GM18858 (cell line): ENCODE measurements around the gene RNPEPL1.
"Not testable (repeated sequence)": the region's sequence is repeated elsewhere in the genome, so short reads cannot be mapped to it uniquely, and the experiment has no call there.

ENCODE experiments used
- ATAC-seq: cut with Tn5 transposase; IDR thresholded peaks from one replicate; pipeline ENCODE4 v1.9.1; 2021; ENCODE audit not compliant: unreplicated experiment

The RNPEPL1 gene

DNA sequence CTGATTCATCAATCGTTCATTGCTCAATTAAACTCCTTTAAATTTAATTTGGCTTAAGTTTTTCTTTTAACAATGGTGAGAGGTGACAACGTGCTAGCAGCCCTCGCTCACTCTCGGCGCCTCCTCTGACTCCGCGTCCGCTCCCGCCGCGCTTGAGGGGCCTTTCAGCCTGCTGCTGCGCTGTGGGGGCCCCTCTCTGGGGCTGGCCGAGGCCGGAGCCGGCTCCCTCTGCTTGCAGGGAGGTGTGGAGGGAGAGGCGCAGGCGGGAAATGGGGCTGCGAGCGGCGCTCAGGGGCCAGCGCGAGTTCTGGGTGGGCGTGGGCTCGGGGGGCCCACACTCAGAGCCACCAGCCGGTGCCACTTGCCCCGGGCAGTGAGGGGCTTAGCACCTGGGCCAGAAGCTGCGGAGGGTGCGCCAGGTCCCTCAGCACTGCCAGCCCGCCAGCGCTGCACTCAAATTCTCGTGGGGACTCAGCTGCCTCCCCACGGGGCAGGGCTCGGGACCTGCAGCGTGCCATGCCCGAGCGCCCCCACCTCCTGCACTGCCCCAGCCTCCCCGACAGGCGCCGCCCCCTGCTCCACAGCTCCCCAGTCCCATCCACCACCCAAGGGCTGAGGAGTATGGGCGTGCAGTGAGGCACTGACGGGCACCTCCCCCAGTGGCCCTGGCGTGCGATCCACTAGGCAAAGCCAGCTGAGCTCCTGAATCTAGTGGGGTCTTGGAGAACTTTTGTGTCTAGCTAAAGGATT lies 30.1 kb upstream of the RNPEPL1 start:
- ATAC-seq, result no peak

DNA sequence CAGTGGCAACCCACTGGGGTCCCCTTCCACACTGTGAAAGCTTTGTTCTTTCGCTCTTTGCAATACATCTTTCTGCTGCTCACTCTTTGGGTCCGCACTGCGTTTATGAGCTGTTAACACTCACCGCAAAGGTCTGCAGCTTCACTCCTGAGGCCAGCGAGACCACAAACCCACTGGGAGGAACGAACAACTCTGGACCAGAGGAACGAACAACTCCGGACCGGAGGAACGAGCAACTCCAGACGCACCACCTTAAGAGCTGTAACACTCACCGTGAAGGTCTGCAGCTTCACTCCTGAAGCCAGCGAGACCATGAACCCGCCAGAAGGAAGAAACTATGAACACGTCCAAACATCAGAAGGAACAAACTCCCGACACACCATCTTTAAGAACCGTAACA lies 29.2 kb upstream of the RNPEPL1 start:
- not testable (repeated sequence) for ATAC-seq

DNA sequence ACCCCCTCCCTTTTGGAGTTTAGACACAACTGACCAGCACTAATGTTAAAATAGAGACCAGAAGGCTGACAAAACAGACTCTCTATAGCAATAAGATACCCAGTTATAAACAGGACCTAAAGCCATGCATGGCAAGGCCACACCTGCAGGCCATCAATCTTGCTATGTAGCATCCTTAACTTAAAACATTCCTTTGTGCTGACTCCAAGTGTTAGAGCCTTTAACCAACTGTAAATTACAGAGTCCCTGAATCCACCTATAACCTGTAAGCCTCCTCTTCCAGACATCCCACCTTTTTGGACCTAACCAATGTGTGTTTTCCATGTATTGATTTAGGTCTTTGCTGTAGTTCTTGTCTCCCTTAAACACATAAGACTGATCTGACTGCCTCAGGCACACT lies 28.4 kb upstream of the RNPEPL1 start:
- ATAC-seq, result no peak

DNA sequence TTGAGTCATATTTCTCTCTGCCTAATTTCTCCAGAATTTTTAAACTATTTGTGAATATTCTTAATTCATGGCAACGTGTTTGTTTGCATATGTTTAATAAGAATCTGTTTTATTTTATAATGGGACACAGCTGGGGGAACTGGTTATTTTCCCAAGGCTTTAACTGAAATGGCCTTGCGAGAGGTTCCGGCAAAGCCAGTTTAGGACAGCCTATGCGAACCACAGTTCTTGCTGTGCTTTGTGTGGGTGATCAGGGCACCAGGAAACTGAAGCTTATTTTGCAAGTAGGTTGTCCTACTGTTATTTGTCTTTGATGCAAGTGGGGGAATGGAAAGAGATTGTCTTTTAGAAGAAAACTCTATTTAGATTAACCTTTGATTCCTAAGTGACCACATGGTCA lies 17.0 kb upstream of the RNPEPL1 start:
- no peak for ATAC-seq

DNA sequence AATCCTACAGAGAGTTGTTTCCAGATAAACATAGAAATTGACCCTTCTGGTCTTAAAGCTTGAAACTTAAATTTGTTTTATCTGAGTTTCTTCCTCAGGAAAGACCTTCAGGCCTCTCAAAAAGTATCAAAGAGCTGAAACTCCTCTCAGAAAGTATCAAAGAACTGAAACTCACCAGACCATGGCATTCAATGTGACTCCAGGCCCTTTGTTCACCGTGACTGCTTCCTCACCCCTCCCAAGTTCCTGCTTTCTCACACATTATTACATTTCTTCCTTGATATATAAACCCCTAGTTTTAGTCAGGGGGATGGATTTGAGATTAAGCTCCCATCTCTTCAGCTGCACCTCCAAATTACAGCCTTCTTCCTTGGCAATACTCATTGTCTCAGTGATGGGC lies 16.5 kb upstream of the RNPEPL1 start:
- ATAC-seq, result no peak

DNA sequence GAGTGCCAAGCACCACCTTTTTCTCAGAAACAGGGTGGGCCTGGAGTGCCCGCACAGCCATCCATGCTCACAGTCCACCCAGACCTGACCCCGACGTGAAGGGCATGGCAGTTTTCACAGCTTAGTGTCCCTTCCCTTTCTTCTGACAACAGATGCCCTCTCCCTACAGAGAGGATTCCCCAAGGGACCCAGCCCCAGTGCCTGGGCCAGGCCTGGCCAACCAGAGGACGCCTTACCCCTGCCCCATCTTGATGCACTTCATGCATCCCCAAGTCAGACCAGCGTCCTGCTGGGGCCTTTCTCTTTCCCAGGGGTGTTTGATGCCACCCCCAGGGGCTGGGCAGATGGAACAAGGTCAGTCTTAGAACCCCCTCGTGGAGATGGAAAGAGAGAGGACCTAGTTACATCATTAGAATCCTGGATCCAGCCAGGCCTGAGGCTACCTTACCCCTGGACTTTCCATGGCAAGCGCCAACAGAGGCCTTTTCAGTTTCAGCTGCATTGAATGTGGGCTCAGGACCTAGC lies 14.3 kb upstream of the RNPEPL1 start:
- ATAC-seq, result no peak

DNA sequence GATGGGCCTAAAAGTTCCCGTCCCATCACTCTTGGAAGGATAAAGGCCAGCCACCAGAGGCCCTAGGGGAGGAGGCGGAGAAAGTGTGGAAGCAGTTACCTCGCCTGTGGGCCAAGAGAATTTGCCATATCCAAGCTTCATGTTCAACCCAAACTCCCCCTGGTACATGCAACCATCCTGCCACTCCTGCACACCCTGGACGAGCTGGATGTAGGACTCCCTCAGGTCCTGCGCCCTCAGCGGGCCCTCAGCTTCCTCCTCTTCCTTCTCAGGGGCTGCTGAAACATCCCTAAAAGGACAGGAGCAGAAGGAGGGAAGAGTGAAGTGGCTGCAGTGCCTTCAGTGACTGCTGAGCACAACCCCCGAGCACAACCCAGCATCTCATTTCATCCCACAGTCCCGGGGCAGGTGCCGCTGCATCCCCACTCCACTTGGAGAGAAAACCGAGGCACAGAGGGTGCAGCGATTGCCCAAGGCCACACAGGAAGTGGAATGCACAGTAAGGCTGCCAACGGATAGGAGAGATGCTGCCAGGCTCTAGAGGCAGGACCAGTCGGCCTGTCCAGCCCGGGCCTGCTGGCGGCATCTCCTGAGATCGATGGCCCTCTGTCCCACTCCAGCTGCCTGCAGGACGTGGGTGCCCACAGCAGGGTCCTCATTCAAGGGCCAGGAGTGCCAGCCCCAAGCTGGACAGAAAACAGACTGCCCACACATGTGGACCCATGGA lies 13.4 kb upstream of the RNPEPL1 start:
- no peak for ATAC-seq

DNA sequence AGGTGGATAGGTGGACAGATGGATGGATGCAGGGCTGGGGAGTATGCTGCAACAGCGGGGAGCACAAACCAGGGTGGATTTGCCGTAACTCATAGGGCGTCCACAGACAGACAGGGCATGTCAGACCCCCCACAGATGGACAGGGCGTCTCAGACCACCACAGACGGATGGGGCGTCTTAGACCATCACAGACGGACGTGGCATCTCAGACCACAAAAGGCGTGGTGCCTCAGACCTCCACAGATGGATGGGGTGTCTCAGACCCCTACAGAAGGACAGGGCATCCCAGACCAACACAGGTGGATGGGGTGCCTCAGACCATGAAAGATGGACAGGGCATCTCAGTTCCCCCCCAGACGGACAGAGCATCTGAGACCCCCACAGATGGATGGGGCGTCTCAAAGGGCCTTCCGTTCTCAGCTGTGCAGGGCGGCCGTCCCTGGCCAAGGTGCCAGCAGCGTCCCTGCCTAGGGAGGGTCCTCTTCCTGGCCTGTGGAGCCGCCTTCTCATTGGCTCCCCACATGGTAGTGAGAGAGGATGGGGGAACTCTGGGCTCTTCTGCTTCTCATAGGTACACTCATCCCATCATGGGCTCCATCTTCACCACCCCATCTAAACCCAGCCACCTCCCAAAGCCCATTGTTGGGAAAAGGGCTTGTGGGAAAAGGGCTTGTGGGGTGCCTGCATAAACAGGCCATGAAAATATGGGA lies 12.6 kb upstream of the RNPEPL1 start:
- ATAC-seq, result no peak

DNA sequence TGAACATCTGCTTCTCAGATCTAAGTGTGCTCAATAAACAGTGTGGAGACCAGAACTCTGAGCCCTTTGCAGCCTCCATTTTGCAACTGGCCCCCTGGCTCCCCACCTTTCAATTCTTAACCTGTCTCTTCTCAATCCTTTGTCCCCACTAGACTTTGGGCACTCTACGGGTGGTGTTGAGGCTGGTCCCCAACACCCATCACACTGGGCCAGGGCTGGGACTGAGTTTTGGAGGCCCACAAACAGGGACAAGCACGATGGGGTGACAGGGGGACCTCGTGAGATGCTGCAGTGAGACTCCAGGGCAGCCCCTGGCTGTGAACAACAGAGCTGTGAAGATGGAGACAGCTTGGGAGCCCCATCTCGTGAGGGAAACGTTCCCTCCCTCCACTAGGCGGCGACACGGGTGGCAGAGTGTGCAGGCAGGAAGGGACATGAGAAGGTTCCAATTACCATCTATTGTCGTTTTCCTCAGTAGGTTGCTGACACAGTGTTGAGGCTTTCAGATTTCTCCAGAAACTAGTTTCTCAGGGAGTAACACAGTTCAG lies 11.7 kb upstream of the RNPEPL1 start:
- ATAC-seq, result no peak

DNA sequence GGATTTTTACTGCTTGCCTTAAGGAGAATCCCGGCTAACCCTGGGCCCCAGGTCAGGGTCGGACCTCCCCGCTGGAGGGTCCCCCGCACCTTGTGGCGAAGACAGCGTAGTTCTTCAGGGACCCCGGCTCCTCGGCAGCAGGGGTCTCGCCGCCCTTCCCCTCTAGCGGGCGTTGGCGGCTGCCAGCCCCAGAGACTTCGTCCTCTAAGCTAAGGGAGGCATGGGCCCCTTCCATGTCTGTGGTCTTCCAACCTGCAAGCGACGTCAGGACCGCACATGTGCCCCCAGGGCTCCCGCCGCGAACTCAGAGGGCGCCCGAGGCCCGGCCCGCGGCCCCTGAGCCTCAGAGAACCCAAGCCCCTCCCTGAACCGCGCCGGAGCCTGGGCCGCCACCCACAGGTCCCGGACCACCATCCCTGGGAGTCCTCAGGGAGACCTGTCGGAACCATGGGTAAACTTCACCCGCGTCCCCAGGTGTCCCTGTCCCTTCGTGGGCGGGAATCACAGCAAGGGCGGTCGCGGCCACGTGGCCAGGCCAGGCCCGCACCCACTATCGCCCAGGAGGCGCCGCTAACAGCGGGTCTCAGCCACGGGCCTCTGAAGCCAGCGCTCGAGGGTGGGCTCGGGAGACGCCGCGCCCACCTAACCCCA lies 11.1 kb upstream of the RNPEPL1 start:
- no peak for ATAC-seq

DNA sequence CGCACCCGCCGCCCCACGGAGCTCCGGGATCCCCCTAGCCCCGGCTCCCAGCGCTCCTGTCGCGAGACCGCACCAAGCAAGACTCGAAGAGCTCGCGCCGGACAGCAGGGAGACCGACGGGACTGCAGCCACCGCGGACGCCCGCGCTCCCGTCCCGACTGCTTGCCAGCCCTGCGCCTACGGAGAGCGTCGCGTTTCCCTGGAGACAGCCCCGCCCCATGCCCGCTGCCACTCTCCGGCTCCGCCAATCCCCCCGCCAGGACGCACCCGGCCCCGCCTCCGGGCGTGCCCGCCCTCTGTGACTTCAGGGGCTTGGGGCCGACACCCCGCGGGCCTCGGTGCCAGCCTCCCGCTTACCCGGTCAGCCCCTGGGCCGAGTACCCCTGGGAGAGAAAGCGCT lies 10.5 kb upstream of the RNPEPL1 start, which contains the start of gene ANKMY1:
TSS of gene ANKMY1 (minus strand) at position 181 of the 400 bp plus-strand sequence. CDS start 653 bp downstream, outside the sequence.
- ATAC-seq, result no peak

DNA sequence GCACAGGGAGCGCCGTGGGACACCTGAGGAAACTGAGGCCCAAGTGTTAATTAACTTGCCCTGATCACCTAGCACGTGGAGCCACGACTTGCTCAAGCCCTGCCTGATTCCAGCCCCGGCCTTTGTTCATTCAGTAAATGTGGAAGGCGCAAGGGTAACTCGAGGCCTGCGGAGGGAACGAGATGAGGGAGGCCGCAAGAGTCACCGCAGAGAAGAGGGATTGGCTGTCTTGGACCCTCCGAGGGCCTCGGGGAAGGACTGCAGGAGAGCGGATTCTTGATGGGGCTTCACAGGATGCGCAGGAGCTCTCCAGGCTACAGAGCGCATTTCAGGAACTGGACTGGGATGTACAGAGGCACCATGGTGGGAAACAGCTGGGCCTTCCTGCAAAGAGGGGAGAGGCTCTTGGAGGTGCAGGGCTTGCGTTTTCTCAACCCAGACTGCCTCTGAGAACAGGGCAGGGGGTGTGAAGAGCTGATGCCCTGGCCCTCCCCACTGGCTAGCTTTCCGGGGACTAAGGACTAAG lies 10.0 kb upstream of the RNPEPL1 start:
- ATAC-seq, result no peak

DNA sequence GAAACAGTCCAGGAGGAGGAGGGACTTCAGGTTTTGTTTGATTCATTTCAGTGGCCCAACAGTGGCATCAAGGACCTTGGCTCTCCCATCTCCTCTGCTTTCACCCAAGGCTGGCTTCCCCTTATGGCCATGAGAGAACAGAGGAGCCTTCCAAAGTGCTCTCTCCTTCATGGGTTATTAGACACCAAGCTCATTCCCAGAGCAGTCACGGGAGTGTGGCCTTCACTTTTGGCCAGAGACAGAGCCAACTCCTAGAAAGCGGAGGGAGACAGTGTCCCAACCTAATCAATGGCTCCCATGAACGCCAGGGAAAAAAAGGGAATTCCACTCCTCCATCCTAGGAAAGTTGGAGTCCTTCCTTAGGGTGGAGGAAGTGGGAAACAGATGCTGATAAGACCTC lies 9.0 kb upstream of the RNPEPL1 start:
- no peak for ATAC-seq

DNA sequence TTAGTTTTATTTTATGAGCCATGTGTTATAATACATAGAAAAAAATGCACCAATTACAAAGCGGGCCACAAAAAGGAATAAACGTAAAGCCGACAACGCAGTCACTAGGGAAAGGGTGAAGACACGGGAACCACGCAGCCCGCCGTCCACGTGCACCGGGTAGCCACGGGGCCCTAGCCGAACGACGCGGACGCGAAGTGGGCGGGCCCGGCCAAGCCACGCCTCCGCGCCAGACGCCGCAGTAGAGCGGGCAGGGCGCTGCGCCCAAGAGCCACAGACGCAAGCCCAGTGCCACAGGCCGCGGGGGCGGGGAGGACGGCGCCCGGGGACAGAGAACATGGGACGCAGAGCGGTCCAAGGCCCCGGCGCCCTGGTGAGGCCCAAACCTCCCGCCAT lies 8.2 kb upstream of the RNPEPL1 start, which contains the start of gene DUSP28:
TSS of gene DUSP28 (plus strand) at position 274 of the 396 bp plus-strand sequence. CDS start 328 bp downstream, outside the sequence.
- ATAC-seq, result peak; percentile 30

DNA sequence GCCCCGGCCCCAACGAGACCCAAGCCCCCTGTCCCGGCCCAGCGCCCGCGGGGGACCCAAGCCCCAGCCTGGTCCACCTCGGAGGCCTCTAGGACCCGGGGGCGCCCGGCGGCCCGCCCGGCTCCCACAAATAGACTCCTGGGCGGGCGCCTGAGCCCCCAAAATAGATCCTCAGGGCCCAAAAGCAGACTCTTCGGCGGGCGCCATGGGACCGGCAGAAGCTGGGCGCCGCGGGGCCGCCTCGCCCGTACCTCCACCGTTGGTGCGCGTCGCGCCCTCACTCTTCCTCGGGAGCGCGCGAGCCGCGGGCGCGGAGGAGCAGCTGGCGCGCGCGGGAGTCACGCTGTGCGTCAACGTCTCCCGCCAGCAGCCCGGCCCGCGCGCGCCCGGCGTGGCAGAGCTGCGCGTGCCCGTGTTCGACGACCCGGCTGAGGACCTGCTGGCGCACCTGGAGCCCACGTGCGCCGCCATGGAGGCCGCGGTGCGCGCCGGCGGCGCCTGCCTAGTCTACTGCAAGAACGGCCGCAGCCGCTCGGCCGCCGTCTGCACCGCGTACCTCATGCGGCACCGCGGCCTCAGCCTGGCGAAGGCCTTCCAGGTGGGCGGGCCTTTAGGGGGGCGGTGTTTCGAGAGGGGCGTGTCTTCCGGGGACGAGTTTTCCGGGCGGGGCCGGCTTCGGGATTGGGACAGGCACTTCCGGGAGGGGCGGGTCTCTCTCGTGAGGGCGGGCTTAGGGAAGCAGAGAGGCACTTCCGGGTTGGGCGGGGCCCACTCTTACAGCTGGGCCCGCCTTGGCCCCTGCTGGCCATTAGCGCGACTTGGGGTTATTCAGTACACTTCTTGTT lies 7.6 kb upstream of the RNPEPL1 start:
- peak; percentile 37 for ATAC-seq

DNA sequence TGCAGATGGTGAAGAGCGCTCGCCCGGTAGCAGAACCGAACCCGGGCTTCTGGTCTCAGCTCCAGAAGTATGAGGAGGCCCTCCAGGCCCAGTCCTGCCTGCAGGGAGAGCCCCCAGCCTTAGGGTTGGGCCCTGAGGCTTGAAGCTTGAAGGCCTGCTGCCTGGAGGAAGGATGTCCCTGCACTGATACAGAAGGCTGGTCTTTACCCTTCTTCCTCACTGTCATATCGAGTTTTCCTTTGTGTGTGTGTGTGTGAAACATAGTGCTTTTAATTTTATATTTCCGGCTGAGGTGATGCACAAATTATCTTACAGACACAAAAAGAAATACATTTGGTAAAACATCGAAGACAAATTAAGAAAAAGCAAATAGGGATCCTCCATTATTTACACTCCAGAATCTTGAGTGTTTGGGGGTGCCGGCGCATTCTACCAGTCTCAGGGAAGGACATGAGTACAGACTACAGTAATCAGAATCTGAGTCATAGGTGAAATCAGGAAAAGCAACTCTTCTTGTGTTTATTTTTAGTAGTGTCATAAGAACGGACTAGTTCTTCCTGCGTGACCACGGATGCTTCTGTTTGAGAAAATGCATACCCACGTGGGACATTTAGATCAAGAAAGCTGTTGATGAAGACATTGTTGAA lies 6.8 kb upstream of the RNPEPL1 start:
- peak; percentile 5 for ATAC-seq

DNA sequence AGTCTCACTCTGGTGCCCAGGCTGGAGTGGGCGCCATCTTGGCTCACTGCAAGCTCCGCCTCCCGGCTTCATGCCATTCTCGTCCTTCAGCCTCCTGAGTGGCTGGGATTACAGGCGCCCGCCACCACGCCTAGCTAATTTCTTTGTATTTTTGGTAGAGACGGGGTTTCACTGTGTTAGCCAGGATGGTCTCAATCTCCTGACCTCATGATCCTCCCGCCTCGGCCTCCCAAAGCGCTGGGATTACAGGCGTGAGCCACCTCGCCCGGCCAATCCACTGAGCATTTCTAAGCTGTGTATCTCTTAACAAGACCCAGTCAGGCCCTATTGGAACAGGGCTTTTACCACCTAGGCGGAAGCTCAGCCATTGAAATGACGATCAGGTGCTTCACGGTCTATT lies 5.1 kb upstream of the RNPEPL1 start:
- ATAC-seq, result not testable (repeated sequence)

DNA sequence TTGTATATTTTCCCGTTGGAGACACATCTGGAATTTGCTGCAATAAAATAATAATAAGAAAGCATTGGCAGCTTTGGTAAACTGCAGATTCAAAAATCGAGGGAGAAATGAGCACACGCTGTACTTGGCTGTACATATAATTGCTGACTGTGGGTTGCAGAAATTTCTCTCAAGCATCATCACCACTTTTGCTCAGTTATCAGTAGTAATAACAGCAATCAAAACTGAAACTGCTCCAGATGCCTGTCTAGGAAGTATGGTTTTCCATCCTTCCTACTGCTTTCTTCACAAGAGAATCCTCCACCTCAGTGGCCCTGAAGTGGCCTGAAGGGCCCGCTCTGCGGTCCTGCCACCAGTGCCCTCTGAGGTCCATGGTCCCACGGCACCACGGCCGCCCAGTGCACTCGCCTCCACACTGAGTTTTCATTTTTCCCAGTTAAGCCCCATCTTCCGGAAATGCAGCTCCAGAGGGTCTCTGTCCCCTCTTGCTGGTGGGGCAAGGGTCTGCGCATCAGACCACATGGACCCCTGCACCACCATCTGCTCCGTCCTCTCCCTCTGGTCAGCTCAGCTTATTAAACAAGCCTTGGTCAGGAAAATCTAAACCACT lies 4.2 kb upstream of the RNPEPL1 start:
- ATAC-seq, result no peak
